Suprapubic skin (tissue), 4 donors: ENCODE measurements around the gene FRMD4B.

Experiments used
- EP300 ChIP-seq: sonication (generic); formaldehyde crosslinking; IDR thresholded peaks from one replicate; pipeline ENCODE4 v1.6.1; 2017; ENCODE audit warnings: antibody characterized with exemption
- POLR2A ChIP-seq, 2 donors: fragments of 450-650 bp; IDR thresholded peaks; one replicate each; pipeline ENCODE4 v1.6.1; 2017; ENCODE audit warnings: antibody characterized with exemption in 2 of 2, mild to moderate bottlenecking in 2 of 2, moderate library complexity in 2 of 2
- POLR2AphosphoS5 ChIP-seq, 3 donors: sonication (generic); formaldehyde crosslinking; IDR thresholded peaks; one replicate each; pipeline ENCODE4 v1.6.1; 2017; ENCODE audit warnings: antibody characterized with exemption in 3 of 3
- TF ChIP-seq, protein P1 (sequence below), 2 donors: fragments of 200-600 bp in 1 of 2; fragments of 450-650 bp in 1 of 2; sonication (generic) in 1 of 2; IDR thresholded peaks; one replicate each; pipeline ENCODE4 v1.5.1; 2016 to 2019; ENCODE audit warnings: antibody characterized with exemption in 2 of 2, mild to moderate bottlenecking in 1 of 2, moderate library complexity in 1 of 2

DNA sequence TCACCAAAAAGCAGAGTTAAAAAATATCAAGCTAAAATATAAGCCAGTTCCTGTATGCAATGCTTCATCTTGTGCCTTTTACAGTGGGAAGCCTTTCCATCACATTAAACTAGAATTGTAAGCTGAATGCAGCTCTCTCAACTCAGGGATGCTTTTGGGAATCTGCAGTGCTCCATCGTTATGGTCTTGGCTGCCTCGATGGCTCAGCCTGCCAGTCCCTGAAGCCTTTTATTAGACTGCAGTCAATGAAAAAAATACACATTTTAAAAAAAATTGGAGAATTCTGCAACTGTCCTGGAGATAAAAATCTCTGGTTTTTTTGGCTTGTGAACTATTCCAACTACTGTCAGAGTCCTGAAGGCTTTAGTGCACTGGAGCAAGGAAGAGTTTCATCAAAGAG lies 53.0 kb downstream of the FRMD4B start:
- TF ChIP-seq, protein P1, sequence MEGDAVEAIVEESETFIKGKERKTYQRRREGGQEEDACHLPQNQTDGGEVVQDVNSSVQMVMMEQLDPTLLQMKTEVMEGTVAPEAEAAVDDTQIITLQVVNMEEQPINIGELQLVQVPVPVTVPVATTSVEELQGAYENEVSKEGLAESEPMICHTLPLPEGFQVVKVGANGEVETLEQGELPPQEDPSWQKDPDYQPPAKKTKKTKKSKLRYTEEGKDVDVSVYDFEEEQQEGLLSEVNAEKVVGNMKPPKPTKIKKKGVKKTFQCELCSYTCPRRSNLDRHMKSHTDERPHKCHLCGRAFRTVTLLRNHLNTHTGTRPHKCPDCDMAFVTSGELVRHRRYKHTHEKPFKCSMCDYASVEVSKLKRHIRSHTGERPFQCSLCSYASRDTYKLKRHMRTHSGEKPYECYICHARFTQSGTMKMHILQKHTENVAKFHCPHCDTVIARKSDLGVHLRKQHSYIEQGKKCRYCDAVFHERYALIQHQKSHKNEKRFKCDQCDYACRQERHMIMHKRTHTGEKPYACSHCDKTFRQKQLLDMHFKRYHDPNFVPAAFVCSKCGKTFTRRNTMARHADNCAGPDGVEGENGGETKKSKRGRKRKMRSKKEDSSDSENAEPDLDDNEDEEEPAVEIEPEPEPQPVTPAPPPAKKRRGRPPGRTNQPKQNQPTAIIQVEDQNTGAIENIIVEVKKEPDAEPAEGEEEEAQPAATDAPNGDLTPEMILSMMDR (IDR thresholded peaks at IDR 0.05): no peak
- TF ChIP-seq POLR2A (IDR thresholded peaks at IDR 0.05) (no peak), EP300 (no peak), POLR2AphosphoS5 (IDR thresholded peaks at IDR 0.05) (no peak)
